ENCODE results near the gene ARHGEF28. TPM values are rescaled to one million over a fixed set of nuclear protein-coding genes. Genes with fewer than 3 reads are reported as not detected.

ARHGEF28 gene
- total RNA-seq, 1 donor from 2014 or later, result 0.11 TPM

DNA sequence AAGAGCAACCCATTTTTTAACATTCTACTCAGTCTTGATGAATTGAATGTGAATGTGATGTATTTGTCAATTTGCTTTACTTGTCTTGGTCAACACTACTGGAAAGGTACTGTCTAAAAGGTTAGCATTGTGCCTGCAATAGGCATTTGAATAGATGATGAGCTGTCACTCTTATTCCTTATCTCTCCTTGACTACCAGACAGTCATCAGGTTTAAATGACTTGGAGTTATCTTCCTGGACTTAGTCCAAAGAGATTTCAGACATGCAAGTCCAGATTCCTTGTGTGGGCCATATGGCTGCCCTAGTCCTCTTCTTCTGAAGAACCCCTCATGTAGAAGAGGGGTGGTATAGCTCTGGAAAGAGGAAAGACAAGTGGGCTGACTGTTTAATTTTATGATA lies 4.8 kb downstream of the ARHGEF28 start:
- Histone ChIP-seq H3K27ac (no peak overlapping the region), H4K20me1 (ENCODE audit: low read depth) (no peaks in the 10 kb centered on the region), H3K9me3 (ENCODE audit: low read depth) (no peaks in the 10 kb centered on the region), H3K9ac (no peak overlapping the region), H2AFZ (replicated peaks) (no peak overlapping the region), H3K4me1 (peaks cover 6% of the 10 kb centered on the region), H3K79me2 (ENCODE audit: low read depth) (no peaks in the 10 kb centered on the region), H3K4me2 (no peak overlapping the region), H3K4me3 (no peak overlapping the region), H3K27me3 (peaks cover 65% of the 10 kb centered on the region), H3F3A (ENCODE audit: low read depth) (peaks cover 8% of the 10 kb centered on the region), H3K36me3 (no peaks in the 10 kb centered on the region)
- Mint-ChIP-seq H3K27ac (no peak overlapping the region), H3K9me3 (no peaks in the 10 kb centered on the region), H3K4me3 (no peak overlapping the region), H3K27me3 (ENCODE audit: insufficient read depth, low read depth) (peaks cover 21% of the 10 kb centered on the region), H3K36me3 (no peaks in the 10 kb centered on the region), H3K4me1 (no peaks in the 10 kb centered on the region)
- no peak for DNase-seq (ENCODE audit: low spot score)
- TF ChIP-seq EZH2 (IDR thresholded peaks at IDR 0.05), result no peak
- TF ChIP-seq, protein P1, sequence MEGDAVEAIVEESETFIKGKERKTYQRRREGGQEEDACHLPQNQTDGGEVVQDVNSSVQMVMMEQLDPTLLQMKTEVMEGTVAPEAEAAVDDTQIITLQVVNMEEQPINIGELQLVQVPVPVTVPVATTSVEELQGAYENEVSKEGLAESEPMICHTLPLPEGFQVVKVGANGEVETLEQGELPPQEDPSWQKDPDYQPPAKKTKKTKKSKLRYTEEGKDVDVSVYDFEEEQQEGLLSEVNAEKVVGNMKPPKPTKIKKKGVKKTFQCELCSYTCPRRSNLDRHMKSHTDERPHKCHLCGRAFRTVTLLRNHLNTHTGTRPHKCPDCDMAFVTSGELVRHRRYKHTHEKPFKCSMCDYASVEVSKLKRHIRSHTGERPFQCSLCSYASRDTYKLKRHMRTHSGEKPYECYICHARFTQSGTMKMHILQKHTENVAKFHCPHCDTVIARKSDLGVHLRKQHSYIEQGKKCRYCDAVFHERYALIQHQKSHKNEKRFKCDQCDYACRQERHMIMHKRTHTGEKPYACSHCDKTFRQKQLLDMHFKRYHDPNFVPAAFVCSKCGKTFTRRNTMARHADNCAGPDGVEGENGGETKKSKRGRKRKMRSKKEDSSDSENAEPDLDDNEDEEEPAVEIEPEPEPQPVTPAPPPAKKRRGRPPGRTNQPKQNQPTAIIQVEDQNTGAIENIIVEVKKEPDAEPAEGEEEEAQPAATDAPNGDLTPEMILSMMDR (IDR thresholded peaks at IDR 0.05), result no peak
- no peak for TF ChIP-seq EZH2phosphoT487 (IDR thresholded peaks at IDR 0.05)

DNA sequence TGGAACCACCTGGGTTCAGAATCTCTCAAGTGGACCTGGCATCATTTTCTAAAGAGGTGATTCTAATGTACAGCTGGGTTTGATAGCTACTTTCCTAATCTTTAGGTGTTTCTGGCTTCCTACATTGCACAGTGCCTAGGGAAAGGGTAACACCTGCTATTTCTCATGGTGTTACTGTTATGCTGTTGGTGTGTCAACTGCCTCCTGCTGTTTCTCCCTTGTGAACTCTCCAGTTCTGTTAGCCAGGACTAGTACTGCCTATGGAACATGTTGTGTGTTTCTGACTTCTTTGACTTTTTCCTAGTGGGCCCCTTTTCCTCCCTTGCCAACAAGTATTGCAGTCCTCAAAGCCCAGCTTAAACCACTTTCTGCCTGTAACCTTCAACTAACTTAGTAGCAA lies 5.5 kb downstream of the ARHGEF28 start:
- Mint-ChIP-seq H3K36me3 (no peaks in the 10 kb centered on the region), H3K4me3 (no peak overlapping the region), H3K4me1 (no peaks in the 10 kb centered on the region), H3K9me3 (no peaks in the 10 kb centered on the region), H3K27me3 (ENCODE audit: insufficient read depth, low read depth) (peaks cover 21% of the 10 kb centered on the region), H3K27ac (no peak overlapping the region)
- H2AFZ ChIP-seq (replicated peaks), result no peak overlapping the region
- H3K9ac ChIP-seq, result no peak overlapping the region
- H3F3A ChIP-seq (ENCODE audit: low read depth), result peaks cover 7% of the 10 kb centered on the region
- H3K4me3 ChIP-seq, result no peak overlapping the region
- H4K20me1 ChIP-seq (ENCODE audit: low read depth), result no peaks in the 10 kb centered on the region
- TF ChIP-seq, protein P1 (IDR thresholded peaks at IDR 0.05), result no peak
- TF ChIP-seq EZH2phosphoT487 (IDR thresholded peaks at IDR 0.05), result no peak
- no peak for TF ChIP-seq EZH2 (IDR thresholded peaks at IDR 0.05)
- H3K4me2 ChIP-seq, result no peak overlapping the region
- no peaks in the 10 kb centered on the region for H3K79me2 ChIP-seq (ENCODE audit: low read depth)
- no peak overlapping the region for H3K27ac ChIP-seq
- no peaks in the 10 kb centered on the region for H3K9me3 ChIP-seq (ENCODE audit: low read depth)
- H3K27me3 ChIP-seq, result peaks cover 57% of the 10 kb centered on the region
- H3K4me1 ChIP-seq, result peaks cover 5% of the 10 kb centered on the region
- H3K36me3 ChIP-seq, result no peaks in the 10 kb centered on the region
- no peak for DNase-seq (ENCODE audit: low spot score)

DNA sequence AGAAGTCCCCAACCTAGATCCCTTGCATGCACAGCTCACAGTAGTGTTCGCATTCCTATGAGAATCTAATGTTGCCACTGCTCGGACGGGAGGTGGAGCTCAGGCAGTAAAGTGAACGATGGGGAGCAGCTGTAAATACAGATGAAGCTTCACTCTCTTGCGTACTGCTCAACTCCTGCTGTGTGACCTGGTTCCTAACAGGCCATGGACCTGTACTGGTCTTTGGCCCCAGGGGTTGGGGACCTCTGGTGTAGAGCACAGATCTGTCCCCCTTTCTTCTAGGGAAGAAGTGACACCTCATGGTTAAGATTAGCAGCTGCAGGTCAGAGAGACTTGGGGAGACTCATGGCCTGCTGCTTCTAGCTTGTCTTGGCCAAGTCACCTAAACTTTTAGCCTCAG lies 7.1 kb downstream of the ARHGEF28 start:
- peaks cover 9% of the 10 kb centered on the region for H3K27me3 Mint-ChIP-seq (ENCODE audit: insufficient read depth, low read depth)
- TF ChIP-seq, protein P1 (IDR thresholded peaks at IDR 0.05), result no peak
- no peak for TF ChIP-seq EZH2phosphoT487 (IDR thresholded peaks at IDR 0.05)
- no peak for TF ChIP-seq EZH2 (IDR thresholded peaks at IDR 0.05)
- H3K27ac ChIP-seq, result no peak overlapping the region
- H3K9me3 ChIP-seq (ENCODE audit: low read depth), result no peaks in the 10 kb centered on the region
- H3K4me1 Mint-ChIP-seq, result no peaks in the 10 kb centered on the region
- H2AFZ ChIP-seq (replicated peaks), result no peak overlapping the region
- no peak overlapping the region for H3K4me3 Mint-ChIP-seq
- H3F3A ChIP-seq (ENCODE audit: low read depth), result no peaks in the 10 kb centered on the region
- no peaks in the 10 kb centered on the region for H3K36me3 ChIP-seq
- no peak overlapping the region for H3K4me3 ChIP-seq
- no peak overlapping the region for H3K27ac Mint-ChIP-seq
- peaks cover 7% of the 10 kb centered on the region for H3K4me1 ChIP-seq
- no peak overlapping the region for H3K4me2 ChIP-seq
- H3K27me3 ChIP-seq, result peaks cover 42% of the 10 kb centered on the region
- H4K20me1 ChIP-seq (ENCODE audit: low read depth), result no peaks in the 10 kb centered on the region
- no peaks in the 10 kb centered on the region for H3K79me2 ChIP-seq (ENCODE audit: low read depth)
- H3K9me3 Mint-ChIP-seq, result no peaks in the 10 kb centered on the region
- no peaks in the 10 kb centered on the region for H3K36me3 Mint-ChIP-seq
- no peak for DNase-seq (ENCODE audit: low spot score)
- no peak overlapping the region for H3K9ac ChIP-seq
